ENCODE measurements around the gene SLC35E4.

GRCh38 chr22:30673136-30673535, 37.6 kb downstream of the SLC35E4 start:
- TF ChIP-seq CTCF (IDR thresholded peaks at IDR 0.05) (no peak), POLR2A (IDR thresholded peaks at IDR 0.05) (no peak)
